ENCODE data around the gene HACE1. TPM values are rescaled to one million over a fixed set of nuclear protein-coding genes. Genes with fewer than 3 reads are reported as not detected.
"Not testable (repeated sequence)": the region's sequence is repeated elsewhere in the genome, so short reads cannot be mapped to it uniquely, and the experiment has no call there.

HACE1 gene
- polyA plus RNA-seq, 3 donors, result 16.5 to 22.3 (median 21.3) TPM

DNA sequence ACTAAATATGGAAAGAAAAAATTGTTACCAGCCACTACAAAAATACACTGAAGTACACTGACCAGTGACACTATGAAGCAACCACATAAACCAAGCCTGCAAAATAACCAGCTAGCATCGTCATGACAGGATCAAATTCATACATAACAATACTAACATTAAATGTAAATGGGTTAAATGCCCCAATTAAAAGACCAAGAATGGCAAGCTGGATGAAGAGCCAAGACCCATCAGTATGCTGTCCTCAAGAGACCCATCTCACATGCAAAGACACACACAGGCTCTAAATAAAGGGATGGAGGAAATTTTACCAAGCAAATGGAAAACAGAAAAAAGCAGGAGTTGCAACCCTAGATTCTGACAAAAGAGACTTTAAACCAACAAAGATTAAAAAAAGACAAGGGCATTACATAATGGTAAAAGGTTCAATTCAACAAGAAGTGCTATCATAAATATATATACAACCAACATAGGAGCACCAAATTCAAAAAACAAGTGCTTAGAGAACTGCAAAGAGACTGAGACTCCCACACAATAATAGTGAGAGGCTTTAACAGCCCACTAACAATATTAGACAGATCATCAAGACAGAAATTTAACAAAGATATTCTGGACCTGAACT lies 104.8 kb downstream of the HACE1 start:
- DNase-seq, result no peak

DNA sequence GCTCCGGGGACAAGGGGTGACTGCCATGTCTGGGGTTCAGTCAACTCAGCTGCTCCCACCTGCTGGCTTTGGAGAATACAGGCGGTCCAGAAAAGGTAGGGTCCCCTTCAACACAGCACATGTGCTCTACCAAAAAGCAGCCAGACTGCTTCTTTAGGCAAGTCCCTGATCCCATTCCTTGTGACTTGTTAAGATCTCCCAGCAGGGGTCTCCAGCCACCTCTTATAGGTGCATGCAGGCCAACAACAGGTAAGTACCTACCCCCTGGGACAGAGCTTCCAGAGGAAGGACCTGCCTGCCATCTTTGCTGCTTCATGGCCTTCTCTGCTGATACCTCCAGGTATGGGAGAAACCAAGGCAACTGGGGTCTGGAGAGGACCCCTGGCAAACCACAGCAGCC lies 106.5 kb downstream of the HACE1 start:
- no peak for DNase-seq

DNA sequence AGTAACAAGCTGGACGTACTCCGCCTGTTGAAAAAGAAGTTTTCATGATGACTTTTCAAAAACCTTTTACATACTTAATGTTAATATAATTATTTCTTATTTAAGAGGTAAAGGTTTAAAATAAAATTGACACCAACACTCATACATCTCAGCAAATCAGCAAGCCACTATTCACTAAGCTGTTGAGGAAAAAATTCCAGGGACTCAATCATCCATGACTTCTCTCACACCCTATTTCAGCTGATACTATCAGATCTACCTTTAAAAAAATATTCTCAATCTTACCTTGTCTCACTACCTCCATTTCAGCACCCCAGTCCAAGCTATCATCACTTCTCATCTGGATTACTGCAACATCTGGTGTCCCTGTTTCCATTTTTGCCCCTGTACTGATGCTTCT lies 109.3 kb downstream of the HACE1 start:
- DNase-seq, result peak; percentile 22

DNA sequence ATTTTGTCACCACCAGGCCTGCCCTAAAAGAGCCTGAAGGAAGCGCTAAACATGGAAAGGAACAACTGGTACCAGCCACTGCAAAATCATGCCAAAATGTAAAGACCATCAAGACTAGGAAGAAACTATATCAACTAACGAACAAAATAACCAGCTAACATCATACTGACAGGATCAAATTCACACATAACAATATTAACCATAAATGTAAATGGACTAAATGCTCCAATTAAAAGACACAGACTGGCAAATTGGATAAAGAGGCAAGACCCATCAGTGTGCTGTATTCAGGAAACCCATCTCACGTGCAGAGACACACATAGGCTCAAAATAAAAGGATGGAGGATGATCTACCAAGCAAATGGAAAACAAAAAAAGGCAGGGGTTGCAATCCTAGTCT lies 120.6 kb downstream of the HACE1 start:
- not testable (repeated sequence) for DNase-seq

DNA sequence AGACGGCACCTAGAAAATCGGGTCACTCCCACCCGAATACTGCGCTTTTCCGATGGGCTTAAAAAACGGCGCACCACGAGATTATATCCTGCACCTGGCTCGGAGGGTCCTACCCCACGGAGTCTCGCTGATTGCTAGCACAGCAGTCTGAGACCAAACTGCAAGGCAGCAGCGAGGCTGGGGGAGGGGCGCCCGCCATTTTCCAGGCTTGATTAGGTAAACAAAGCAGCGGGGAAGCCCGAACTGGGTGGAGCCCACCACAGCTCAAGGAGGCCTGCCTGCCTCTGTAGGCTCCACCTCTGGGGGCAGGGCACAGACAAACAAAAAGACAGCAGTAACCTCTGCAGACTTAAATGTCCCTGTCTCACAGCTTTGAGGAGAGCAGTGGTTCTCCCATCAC lies 122.2 kb downstream of the HACE1 start:
- not testable (repeated sequence) for DNase-seq

DNA sequence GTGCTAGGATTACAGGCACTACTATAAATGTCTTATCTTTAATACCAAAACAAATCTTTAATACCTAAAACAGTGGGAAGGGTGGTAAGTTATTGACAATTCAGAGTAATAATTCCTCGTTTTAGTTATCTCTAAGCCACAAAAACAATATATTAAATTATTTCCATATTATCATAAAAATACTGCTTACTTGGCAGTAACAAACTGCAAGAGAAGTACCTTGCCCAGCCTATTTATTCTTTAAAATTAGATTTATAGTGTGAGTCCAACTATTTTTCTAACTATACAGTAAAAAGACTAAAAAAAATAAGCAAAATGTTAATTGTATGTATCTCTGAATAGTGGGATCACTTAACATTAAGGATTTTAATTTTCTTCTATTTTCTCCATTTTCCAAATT lies 123.2 kb downstream of the HACE1 start:
- no peak for DNase-seq

DNA sequence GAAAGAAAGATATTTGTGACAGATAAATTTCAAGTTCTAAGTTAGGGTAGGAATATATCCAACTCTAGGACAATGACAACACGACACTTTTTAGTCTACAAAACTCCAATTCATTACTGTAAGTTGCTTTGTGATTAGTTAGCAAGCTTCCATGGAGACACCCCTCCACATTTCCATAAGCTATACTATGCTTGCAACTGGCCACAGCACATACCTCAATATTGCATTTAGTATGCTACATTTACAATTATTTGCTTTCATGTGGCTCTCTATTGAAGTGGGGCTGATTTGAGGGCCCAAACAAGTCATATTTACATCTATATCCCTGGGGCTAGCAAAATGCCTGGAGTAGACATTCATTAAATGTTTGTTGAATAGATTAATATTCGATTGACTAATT lies 129.3 kb downstream of the HACE1 start:
- no peak for DNase-seq

DNA sequence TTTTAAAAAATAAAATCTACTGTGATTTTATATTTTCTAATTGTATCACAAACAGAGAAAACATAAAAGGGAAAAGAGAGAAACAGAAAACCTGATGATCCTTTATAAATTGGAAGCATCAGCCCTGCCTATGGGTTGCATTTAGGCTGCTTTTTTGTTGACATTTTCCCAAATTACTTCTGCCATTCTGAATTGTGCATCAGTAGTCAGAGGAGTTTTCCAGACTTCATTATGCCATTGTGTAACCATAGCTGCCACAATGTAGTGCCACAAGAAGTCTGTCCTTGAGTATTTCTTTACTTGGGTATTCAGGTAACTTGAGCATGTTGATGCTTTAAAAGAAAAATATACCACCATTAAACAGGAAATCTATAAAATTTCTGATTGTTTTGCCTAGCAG lies 130.3 kb downstream of the HACE1 start:
- no peak for DNase-seq

DNA sequence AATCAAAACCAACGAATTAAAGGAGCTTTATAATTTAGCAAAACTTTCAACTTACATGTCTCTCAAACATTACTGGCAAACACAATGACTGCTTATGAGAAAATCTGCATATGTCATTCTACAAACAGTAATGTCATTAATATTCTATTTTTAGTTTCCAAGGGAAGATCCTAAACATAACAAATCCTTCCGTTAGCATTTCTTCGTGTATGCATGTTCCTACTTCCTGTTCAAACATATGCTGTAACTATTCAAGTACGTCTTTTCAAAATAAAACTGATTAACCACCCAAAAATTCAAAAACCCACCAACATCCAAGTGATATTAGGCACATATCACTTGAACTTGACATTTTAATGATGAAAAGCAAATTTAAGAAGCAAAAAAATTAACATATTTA lies 131.3 kb downstream of the HACE1 start:
- no peak for DNase-seq

DNA sequence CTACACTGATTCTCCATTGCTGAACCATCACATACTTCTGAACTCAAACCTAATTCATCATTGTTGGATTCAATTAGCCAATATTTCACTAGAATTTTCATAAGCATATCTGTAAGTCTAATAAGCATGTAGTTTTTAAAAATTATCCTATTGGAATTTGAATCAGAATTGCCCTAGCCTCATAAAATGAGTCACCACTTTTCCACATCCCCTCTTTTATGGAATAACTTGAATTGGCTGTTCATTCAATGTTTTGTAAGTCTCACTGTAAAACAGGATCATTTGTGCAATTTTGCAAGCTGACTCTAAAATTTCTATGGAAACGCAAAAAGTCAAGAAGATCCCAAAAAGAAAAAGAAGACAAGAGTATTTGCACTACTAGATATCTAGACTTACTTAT lies 141.0 kb downstream of the HACE1 start:
- no peak for DNase-seq

DNA sequence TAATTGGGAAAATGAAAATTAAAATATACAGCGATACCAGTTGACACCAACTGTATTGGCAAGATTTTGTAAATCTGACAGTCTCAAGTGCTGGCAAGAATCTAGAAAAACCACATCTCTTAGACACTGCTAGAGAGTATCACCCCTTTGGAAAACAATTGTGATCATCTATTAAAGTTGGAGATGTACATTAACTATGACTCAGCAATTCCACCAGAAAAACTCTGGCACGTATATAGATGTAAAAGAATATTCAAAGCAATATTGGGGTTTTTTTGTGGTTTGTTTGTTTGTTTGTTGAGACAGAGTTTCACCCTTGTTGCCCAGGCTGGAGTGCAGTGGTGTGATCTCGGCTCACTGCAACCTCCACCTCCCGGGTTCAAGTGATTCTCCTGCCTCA lies 142.9 kb downstream of the HACE1 start:
- DNase-seq, result no peak

DNA sequence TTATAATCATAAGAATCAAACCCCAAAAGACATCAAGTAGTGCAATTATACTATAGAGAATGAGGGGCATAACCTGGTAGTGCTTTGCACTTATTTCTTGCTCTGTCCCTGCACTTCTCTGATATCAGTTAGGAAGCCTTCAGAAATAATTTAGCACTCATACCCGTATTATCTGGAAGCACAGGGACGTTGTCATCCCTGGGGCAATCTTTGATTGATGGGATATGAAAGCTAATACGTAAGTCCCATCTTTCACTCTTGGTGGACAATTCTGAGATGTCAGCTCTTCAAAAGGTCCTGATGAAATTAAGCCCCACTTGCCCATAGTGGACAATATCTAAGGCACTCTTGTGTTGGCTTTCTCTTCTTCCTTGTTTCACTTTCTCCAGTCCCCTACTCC lies 144.9 kb downstream of the HACE1 start:
- DNase-seq, result no peak

DNA sequence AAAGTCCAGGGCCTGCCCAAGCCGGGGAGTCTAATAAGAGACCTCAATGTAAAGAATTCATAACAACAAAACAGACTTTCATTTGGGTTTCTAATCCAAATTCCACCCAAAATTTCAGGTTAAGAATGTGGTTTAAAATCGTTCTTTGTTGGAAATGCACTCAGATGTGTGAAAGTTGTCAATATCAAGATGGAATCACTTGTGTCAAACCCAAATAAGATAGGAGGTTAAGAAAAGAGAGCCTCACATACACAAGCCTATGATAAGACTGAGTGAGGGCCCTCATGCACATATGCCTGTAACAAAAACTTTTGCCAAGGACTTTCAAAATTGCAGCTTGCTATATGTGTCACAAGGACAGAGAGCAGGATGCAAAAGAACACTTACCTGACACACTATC lies 145.7 kb downstream of the HACE1 start:
- DNase-seq, result no peak

DNA sequence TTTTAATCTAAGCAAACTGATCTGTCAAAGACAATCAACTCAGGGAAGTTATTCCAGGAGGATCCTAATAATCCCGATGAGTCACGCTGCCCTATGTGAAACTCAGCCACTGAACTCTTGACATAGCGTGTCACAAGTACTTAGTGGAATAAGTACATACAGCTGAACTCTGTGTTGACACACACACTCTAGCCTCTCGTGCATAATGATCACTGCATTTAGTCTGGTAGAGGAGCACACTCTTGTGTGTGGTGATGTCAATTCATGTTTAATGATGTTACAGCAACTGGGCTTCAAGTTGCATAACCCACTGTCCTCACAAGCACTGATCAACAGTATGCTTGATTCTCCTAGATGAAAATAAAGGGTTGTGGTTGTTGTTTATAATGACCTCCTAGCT lies 148.3 kb downstream of the HACE1 start:
- no peak for DNase-seq

DNA sequence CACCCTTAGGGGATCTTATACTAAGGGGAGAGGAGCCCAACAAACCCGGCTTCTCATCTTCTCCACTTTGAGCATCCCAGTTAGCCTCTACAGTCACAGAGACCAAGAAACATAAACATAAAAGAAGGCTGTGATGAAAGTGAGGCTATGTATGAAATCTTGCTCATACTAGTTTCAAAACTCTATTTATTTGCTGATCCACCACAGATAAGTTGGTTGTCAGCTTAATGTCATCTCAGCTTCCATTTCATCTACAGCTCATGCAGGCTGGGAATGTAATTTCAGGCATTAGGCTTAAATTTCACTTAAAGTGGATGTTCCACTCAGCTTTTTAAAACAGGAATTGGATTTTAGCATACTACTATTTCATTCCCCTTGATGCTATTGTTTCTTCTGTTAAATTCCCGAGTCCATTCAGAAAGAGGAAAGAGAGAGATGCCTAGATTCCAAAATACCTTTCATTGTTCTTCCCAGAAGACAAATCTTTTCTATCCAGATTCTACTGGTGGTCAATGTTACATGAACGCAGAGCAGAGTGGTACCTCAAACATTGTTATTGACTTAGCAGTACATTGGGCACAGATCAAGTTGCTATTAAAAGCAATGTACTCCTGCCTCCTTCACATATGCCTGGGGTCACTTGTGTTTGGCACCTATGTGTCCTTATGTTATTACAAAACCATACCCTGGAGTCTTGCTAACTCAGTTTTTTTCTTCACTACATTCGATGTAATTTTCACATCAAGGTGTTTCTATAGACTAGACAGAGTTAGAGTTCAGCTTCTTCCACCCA lies 149.0 kb downstream of the HACE1 start:
- no peak for DNase-seq

DNA sequence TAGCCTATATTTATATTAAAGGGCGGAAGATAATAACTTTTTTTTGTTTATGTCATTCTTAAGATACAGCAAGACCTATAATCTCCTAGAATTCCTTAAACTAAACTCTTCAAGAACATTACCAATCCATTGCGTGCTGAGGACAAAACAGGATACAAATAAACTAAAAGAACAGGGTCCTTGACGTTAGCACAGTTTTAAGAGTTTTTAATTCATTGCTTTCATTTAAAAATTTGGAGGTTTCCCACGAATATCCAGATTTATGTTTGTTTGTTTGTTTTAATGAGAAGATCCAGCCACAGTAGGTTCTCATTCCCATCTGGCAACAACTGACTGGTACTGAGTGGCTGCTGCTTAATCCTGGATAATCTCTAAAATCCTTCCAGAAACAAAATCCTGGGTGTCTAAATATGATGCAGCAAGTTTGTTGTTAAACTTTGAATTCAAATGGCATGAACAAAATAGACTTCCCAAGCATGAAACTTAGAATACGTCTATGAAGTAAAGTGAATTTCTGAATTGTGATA lies 153.7 kb downstream of the HACE1 start:
- no peak for DNase-seq

DNA sequence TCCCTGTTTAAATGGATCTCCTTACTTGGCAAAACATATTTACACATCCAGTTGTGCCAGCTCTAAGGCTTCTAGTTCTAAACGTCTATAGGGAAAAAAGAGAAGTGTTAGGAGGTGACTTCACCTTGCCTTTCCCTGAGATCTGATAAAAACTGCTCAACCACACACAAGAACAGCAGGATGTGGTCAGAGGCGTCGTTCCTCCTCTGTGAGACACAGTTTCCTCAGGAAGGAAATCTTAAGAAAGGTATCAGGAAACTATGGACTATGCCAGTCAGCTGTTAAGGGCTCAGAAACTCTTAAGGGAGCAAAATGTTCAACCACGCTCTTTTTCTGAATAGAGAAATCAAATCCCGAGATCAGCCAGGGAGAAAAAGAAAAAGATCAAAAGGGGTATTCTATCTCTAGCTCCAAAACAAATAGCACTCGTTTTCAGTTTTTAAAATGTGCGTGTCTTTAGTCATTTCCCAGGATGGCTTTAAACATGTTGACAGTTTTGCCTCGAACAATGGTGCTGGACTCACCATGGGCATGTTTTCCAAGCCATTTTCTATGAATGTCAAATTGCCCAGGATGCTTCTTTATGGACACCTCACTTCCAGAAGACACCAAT lies 154.5 kb downstream of the HACE1 start:
- no peak for DNase-seq

DNA sequence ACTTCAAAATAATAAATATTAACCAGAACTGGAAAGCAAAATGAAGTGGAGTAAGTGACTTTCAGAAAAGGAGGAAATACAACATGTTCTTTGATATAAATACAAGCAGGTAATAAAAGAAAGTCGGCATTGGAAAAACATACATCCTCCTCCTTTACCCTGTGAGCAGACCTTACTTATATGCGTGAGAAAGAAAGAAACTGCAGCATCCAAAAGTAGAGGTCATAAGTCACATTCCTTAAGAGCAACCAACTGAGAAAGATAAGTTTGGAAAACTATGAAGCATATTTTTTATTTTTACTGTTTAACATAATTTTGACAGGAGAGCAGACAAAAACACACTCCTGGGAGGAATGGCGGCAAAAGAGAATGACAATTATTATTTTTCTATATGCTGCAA lies 155.5 kb downstream of the HACE1 start:
- no peak for DNase-seq

DNA sequence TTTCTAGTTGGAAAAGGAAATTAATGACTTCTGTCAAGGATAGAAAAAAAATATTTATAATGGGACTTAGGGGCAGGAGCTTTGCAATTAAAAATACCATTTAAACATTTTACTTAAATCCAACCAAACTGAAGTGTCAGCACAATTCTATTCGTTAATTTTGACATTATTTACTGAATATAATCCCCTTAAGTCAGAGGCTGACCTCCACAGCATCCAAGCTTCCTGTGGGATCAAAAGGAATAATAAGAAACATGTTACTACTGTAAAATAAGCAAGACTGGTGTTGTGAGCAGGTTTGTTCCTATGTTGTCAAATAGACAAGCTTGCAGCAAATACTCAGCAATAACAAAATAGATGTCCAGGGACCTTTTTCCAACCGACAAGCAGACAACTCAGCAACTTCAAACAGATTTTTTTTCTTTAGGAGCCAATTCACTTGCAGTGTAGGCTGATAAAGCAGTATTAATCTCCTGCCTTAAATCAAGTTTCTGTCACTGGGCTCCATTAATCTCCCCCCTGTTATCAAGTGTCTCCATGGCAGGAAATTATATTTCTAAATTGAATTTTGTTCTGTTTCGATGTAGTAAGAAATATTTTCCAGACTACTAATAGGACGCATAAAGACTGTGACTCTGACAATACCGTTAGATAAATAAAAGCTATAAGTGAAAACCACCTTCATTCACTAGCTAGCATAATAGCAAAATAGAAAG lies 157.4 kb downstream of the HACE1 start:
- no peak for DNase-seq

DNA sequence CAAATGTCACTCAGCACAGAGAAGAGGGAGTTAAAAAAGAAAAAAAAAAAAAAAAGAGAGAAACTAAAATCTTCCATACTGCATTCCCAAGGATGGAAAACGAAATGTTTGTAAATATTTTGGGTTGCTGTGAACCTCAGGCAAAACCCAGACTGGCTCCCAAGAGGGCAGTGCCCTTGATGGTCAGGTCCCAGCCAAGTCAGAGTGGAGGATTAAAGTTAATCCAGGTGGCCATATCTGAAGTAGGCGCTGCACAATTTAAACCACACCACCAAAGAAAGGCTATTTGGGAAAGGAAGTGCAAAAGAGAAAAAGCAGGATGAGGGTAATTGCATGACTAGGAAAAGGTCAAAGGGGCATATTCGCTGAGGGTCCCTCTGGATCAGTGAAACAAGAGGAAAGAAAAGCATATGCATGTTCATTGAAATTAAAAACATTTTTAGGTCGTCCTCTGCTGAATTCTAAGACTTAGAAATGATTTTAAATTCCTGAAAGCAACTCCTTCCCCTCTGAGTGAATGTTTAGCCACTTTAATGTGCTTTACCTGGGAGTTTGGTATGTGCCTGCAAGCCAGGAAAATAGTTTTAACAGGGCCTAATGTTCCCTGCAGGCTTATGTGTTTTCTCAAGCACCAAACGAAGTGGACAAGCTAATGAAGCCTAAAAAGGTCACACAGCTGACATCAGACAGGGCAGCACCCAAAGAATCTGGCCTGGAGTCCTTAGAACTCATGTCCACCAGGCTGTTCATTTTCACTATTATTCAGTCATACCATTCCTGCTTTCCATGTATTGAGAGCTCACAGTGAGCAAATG lies 159.1 kb downstream of the HACE1 start:
- DNase-seq, result peak; percentile 54

DNA sequence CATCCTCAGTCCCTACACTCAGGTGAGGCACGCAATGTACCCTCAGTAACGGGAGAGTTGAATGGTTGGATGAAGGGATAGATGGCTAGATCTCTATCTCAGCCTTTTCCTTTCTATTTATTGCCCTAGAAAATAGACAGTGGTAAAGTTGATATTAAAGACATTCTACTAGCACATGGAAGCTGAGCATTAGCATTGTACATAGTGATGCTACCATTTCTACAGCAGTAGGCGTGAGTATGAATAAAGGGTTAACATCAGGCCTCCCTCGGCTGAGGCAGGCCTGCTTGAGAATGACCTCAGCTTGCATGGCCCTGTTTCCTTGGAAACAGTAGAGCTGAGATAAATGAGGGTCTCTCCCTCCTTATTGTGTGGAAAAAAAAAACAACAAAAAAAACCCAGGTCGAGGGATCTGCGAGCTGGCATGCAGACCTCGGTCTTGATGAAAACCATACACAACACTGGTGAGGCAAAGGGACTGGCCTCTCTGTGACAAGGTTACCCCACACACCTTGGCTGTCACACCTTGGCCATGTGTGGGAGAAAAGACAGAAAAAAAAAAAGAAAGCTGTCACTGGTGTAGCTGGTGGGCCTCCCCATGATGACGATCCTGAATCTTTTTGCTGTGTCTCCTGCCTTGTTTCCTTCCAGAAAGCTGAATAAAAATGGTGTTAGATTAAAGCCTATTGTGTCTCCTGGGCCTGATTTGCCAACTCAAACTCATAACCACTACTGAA lies 160.0 kb downstream of the HACE1 start:
- DNase-seq, result no peak
